SK-N-SH treated with all-trans-retinoic acid at 6 μM for 48 hours (cell line): ENCODE results near the gene RAB3IL1.

Experiments used
- ARNTL ChIP-seq: fragments of 450-650 bp; formaldehyde crosslinking; IDR thresholded peaks from 2 replicates; pipeline ENCODE4 v1.5.0; 2020; ENCODE audit warnings: low read depth, mild to moderate bottlenecking, moderate library complexity, borderline replicate concordance
- PPARA ChIP-seq: fragments of 250-450 bp; sonication (Bioruptor Pico); IDR thresholded peaks from 2 replicates; pipeline ENCODE4 v1.5.0; 2020; ENCODE audit warnings: mild to moderate bottlenecking, borderline replicate concordance
- ZFP3 ChIP-seq: fragments of 250-450 bp; sonication (Bioruptor Pico); IDR thresholded peaks from 2 replicates; pipeline ENCODE4 v1.5.0; 2020; ENCODE audit warnings: mild to moderate bottlenecking, moderate library complexity

GRCh38 chr11:61901397-61901796 lies 16.0 kb downstream of the RAB3IL1 start:
- TF ChIP-seq ARNTL (CRISPR knock-in tag) (no peak), PPARA (no peak), ZFP3 (CRISPR knock-in tag) (no peak)
